ENCODE data around the gene CELSR1.

Gene CELSR1

DNA sequence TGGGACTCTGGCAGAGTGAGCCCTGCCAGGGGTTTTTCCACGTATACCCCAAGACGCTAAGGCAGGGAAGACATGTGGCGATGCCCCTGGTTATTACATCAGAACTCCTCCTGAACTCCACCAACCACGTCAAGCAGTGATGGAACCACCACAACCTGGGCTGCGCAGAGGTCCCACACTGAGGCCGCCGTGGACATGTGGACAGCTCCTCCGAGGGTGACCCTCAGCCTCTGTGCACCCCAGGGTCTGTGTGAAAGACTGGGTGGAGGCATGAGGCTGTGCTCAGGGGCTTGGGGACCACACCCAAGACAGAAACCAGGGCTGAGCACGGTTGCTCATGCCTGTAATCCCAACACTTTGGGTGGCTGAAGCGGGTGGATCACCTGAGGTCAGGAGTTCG is 149.7 kb downstream of the CELSR1 start:
- TF ChIP-seq, protein P1, sequence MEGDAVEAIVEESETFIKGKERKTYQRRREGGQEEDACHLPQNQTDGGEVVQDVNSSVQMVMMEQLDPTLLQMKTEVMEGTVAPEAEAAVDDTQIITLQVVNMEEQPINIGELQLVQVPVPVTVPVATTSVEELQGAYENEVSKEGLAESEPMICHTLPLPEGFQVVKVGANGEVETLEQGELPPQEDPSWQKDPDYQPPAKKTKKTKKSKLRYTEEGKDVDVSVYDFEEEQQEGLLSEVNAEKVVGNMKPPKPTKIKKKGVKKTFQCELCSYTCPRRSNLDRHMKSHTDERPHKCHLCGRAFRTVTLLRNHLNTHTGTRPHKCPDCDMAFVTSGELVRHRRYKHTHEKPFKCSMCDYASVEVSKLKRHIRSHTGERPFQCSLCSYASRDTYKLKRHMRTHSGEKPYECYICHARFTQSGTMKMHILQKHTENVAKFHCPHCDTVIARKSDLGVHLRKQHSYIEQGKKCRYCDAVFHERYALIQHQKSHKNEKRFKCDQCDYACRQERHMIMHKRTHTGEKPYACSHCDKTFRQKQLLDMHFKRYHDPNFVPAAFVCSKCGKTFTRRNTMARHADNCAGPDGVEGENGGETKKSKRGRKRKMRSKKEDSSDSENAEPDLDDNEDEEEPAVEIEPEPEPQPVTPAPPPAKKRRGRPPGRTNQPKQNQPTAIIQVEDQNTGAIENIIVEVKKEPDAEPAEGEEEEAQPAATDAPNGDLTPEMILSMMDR (IDR thresholded peaks at IDR 0.05): no peak

DNA sequence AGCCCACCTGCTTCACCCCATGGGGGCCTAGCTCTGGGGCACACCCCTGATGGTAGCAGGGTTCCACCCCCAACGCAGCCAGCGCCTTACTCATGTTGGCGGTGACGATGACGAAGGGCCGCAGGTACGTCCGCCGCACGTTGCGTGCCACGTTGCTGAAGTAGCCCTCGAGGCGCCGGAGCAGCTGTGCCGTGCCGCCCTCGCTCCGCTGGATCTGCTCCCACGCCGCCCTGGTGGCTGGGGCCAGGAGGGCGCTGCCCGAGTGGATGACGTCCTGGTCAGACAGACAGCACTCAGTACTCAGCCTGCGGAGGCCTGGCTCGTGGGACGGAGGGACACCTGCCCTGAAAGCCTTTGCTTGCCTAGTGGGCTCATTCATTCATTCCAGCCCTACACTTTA is 151.1 kb downstream of the CELSR1 start:
- TF ChIP-seq, protein P1 (IDR thresholded peaks at IDR 0.05): no peak

- TF ChIP-seq, protein P1 (IDR thresholded peaks at IDR 0.05): no peak
Observed at GRCh38 chr22:46382524-46382923, 154.9 kb downstream of the CELSR1 start.

DNA sequence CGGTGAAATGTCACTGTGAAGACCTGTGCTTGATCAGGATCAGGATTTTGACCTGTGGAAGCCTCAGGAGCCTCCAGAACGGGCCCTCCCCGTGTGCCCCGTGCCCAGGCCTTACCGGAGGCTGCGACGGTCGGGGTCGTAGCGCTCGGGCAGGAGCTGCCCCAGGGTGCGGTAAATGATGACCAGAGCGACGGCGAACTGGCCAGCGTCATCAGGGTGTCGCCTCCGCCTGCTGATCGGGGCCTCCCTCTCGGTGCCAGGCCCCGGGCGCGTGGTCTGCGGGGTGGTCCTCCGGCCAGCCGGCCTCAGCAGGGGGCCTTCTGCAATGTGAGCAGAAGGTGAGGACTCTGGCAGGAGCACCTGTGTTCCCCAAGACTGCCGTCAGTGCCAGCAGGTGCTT is 155.7 kb downstream of the CELSR1 start:
- TF ChIP-seq, protein P1 (IDR thresholded peaks at IDR 0.05): no peak

- TF ChIP-seq, protein P1 (IDR thresholded peaks at IDR 0.05): no peak
Observed at GRCh38 chr22:46381142-46381541, 156.3 kb downstream of the CELSR1 start.

GRCh38 chr22:46380581-46380980 is 156.8 kb downstream of the CELSR1 start:
- TF ChIP-seq, protein P1 (IDR thresholded peaks at IDR 0.05): no peak

- TF ChIP-seq, protein P1 (IDR thresholded peaks at IDR 0.05): no peak
Observed at GRCh38 chr22:46380069-46380468, 157.4 kb downstream of the CELSR1 start.
